ENCODE measurements around the gene IFITM1. TPM values are rescaled to one million over a fixed set of nuclear protein-coding genes. Genes with fewer than 3 reads are reported as not detected.

Gene IFITM1
- total and polyA plus RNA-seq, 2 donors (not counting 3 experiments of a cell fraction or from before 2014, with no cell fraction given), result 11.5 to 24.6 TPM

DNA sequence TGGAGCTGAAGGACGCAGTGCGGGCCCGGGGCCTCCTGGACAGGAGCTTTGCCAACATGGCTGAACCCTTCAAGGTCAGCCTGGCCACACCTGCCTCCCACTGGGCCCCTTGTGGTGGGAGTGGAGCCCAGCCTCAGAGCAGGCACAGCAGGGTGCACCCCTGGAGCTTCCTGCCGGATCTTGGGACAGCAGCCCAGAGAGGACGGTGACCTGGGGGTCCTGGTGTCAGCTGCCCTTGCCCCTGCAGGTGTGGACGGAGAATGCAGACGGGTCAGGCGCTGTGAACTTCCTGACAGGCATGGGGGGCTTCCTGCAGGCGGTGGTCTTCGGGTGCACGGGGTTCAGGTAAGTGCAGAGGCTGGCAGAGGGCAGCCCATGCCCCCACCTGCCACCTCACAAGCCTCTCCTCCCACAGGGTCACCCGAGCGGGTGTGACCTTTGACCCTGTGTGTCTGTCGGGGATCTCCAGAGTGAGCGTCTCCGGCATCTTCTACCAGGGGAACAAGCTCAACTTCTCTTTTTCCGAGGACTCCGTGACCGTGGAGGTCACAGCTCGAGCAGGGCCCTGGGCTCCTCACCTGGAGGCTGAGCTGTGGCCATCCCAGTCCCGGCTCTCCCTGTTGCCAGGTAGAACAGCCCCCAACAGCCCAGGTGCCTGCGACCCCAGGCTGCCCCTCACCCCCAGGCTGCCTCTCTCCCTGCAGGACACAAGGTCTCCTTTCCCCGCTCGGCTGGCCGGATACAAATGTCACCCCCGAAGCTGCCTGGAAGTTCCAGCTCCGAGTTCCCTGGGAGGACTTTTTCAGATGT lies 19.8 kb upstream of the IFITM1 start:
- FAIRE-seq (no peak), DNase-seq (ENCODE audit: low read depth, low spot score) (no peak)

More for the DNA sequence above, 19.8 kb upstream of the IFITM1 start:
- TF ChIP-seq, protein P1, sequence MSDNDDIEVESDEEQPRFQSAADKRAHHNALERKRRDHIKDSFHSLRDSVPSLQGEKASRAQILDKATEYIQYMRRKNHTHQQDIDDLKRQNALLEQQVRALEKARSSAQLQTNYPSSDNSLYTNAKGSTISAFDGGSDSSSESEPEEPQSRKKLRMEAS (IDR thresholded peaks at IDR 0.05; ENCODE audit: insufficient read depth, insufficient read length), result no peak
- TF ChIP-seq POLR2A (IDR thresholded peaks at IDR 0.05; ENCODE audit: low read depth, low read length) (no peak), EZH2 (IDR thresholded peaks at IDR 0.05; ENCODE audit: borderline replicate concordance, low read depth, low read length, severe bottlenecking) (no peak), GATA2 (IDR thresholded peaks at IDR 0.05; ENCODE audit: insufficient read depth, insufficient read length, low read depth, low read length) (no peak), MYC (IDR thresholded peaks at IDR 0.05; ENCODE audit: low read depth, low read length) (no peak), FOS (IDR thresholded peaks at IDR 0.05; ENCODE audit: borderline replicate concordance, insufficient read depth, low read length) (no peak)
- TF ChIP-seq, protein P2, sequence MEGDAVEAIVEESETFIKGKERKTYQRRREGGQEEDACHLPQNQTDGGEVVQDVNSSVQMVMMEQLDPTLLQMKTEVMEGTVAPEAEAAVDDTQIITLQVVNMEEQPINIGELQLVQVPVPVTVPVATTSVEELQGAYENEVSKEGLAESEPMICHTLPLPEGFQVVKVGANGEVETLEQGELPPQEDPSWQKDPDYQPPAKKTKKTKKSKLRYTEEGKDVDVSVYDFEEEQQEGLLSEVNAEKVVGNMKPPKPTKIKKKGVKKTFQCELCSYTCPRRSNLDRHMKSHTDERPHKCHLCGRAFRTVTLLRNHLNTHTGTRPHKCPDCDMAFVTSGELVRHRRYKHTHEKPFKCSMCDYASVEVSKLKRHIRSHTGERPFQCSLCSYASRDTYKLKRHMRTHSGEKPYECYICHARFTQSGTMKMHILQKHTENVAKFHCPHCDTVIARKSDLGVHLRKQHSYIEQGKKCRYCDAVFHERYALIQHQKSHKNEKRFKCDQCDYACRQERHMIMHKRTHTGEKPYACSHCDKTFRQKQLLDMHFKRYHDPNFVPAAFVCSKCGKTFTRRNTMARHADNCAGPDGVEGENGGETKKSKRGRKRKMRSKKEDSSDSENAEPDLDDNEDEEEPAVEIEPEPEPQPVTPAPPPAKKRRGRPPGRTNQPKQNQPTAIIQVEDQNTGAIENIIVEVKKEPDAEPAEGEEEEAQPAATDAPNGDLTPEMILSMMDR (IDR thresholded peaks at IDR 0.05; ENCODE audit: extremely low read depth in 1 of 2, insufficient read depth in 1 of 2, low read depth in 1 of 2, low read length in 2 of 2), result no peak
- BruUV-seq (replicated peaks), result no TSS peak
- H3K27ac ChIP-seq (ENCODE audit: insufficient read depth, low read depth, low read length), result no peak overlapping the region
- H3K9me1 ChIP-seq (replicated peaks; ENCODE audit: control insufficient read depth, extremely low read depth, insufficient read depth, low read length), result no peaks in the 10 kb centered on the region
- no peak overlapping the region for H3K4me2 ChIP-seq (ENCODE audit: insufficient read depth, low read length)
- ChIA-PET CTCF (no interaction called here), POLR2A (interaction anchor here (0.5 kb wide), 1 partner anchor 17 kb away, joined by 3 read pairs; no protein-coding TSS in a partner anchor)
- no peak overlapping the region for H2AFZ ChIP-seq (ENCODE audit: low read depth, low read length)
- no peaks in the 10 kb centered on the region for H4K20me1 ChIP-seq (replicated peaks; ENCODE audit: control insufficient read depth, extremely low read depth, insufficient read depth, low read length)
- dilution Hi-C loops (cut with MboI; ENCODE audit: extremely low pct_ligation_motif_present, low sequenced_read_pairs), result no loop called here
- no peaks in the 10 kb centered on the region for H3K79me2 ChIP-seq (ENCODE audit: control insufficient read depth, insufficient read depth, low read length)
- no peak overlapping the region for H3K4me3 ChIP-seq (replicated peaks in 1 of 3; ENCODE audit: insufficient read depth in 1 of 3, low read depth in 1 of 3, low read length in 3 of 3)
- H3K9me3 ChIP-seq (replicated peaks; ENCODE audit: control insufficient read depth, insufficient read depth, low read length), result no peaks in the 10 kb centered on the region
- no peaks in the 10 kb centered on the region for H3K4me1 ChIP-seq (ENCODE audit: control insufficient read depth, extremely low read depth, insufficient read depth, low read length)
- intact Hi-C loops (cut with micrococcal nuclease), result no loop called here
- no peaks in the 10 kb centered on the region for H3K27me3 ChIP-seq (ENCODE audit: control insufficient read depth in 2 of 2, insufficient read depth in 2 of 2, low read length in 2 of 2)
- peaks cover 0 to 8% of the 10 kb centered on the region in 2 experiments for H3K36me3 ChIP-seq (ENCODE audit: control insufficient read depth in 2 of 2, extremely low read depth in 1 of 2, insufficient read depth in 2 of 2, low read length in 2 of 2)
- no peak overlapping the region for H3K9ac ChIP-seq (replicated peaks; ENCODE audit: extremely low read depth, insufficient read depth, low read length)
